ENCODE measurements around the gene ZNF134.

ZNF134 gene

GRCh38 chr19:57599377-57599760, 14.7 kb upstream of the ZNF134 start:
- DNase-seq (ENCODE audit: insufficient read length), result no peak
- TF ChIP-seq POLR2AphosphoS5 (IDR thresholded peaks at IDR 0.05; ENCODE audit: low read depth, low read length) (no peak), TAF1 (IDR thresholded peaks at IDR 0.05; ENCODE audit: borderline replicate concordance, low read depth, low read length) (no peak), POLR2A (IDR thresholded peaks at IDR 0.05; ENCODE audit: low read depth, low read length) (no peak)
- FAIRE-seq, result no peak

- TF ChIP-seq TAF1 (IDR thresholded peaks at IDR 0.05; ENCODE audit: borderline replicate concordance, low read depth, low read length), result no peak
- TF ChIP-seq POLR2A (IDR thresholded peaks at IDR 0.05; ENCODE audit: low read depth, low read length), result peak; percentile 58; the same call in 1 of the 2 replicates
- peak; percentile 67; the same call in 1 of the 2 replicates for TF ChIP-seq POLR2AphosphoS5 (IDR thresholded peaks at IDR 0.05; ENCODE audit: low read depth, low read length)
- FAIRE-seq (peak; percentile 98), DNase-seq (ENCODE audit: insufficient read length) (peak; percentile 85)
These were observed 14.2 kb upstream of the ZNF134 start, which contains the start of gene ZNF530 for GRCh38 chr19:57599761-57600383. Gene ZNF530 (plus strand): TSS chr19:57599885. CDS start chr19:57604346, 4,461 bp downstream.

GRCh38 chr19:57606931-57607330, 7.1 kb upstream of the ZNF134 start:
- FAIRE-seq (no peak), DNase-seq (ENCODE audit: insufficient read length) (no peak)
- TF ChIP-seq POLR2A (IDR thresholded peaks at IDR 0.05; ENCODE audit: low read depth, low read length), result no peak
- no peak for TF ChIP-seq TAF1 (IDR thresholded peaks at IDR 0.05; ENCODE audit: borderline replicate concordance, low read depth, low read length)
- no peak for TF ChIP-seq POLR2AphosphoS5 (IDR thresholded peaks at IDR 0.05; ENCODE audit: low read depth, low read length)

GRCh38 chr19:57611113-57611512, 2.9 kb upstream of the ZNF134 start:
- DNase-seq (ENCODE audit: insufficient read length), result no peak
- FAIRE-seq, result no peak
- TF ChIP-seq TAF1 (IDR thresholded peaks at IDR 0.05; ENCODE audit: borderline replicate concordance, low read depth, low read length) (no peak), POLR2A (IDR thresholded peaks at IDR 0.05; ENCODE audit: low read depth, low read length) (no peak), POLR2AphosphoS5 (IDR thresholded peaks at IDR 0.05; ENCODE audit: low read depth, low read length) (no peak)

GRCh38 chr19:57615346-57615745, 1.3 kb downstream of the ZNF134 start:
- DNase-seq (ENCODE audit: insufficient read length) (no peak), FAIRE-seq (no peak)
- TF ChIP-seq TAF1 (IDR thresholded peaks at IDR 0.05; ENCODE audit: borderline replicate concordance, low read depth, low read length) (no peak), POLR2AphosphoS5 (IDR thresholded peaks at IDR 0.05; ENCODE audit: low read depth, low read length) (no peak), POLR2A (IDR thresholded peaks at IDR 0.05; ENCODE audit: low read depth, low read length) (no peak)

- FAIRE-seq (no peak), DNase-seq (ENCODE audit: insufficient read length) (no peak)
- TF ChIP-seq POLR2A (IDR thresholded peaks at IDR 0.05; ENCODE audit: low read depth, low read length), result no peak
- no peak; the same call in 1 of the 2 replicates for TF ChIP-seq POLR2AphosphoS5 (IDR thresholded peaks at IDR 0.05; ENCODE audit: low read depth, low read length)
- no peak for TF ChIP-seq TAF1 (IDR thresholded peaks at IDR 0.05; ENCODE audit: borderline replicate concordance, low read depth, low read length)
These were observed 6.8 kb downstream of the ZNF134 start for GRCh38 chr19:57620673-57621348.

GRCh38 chr19:57623091-57623490, 9.0 kb downstream of the ZNF134 start:
- no peak for TF ChIP-seq POLR2AphosphoS5 (IDR thresholded peaks at IDR 0.05; ENCODE audit: low read depth, low read length)
- no peak for TF ChIP-seq TAF1 (IDR thresholded peaks at IDR 0.05; ENCODE audit: borderline replicate concordance, low read depth, low read length)
- TF ChIP-seq POLR2A (IDR thresholded peaks at IDR 0.05; ENCODE audit: low read depth, low read length), result no peak
- DNase-seq (ENCODE audit: insufficient read length) (no peak), FAIRE-seq (no peak)

GRCh38 chr19:57632987-57633831, 19.2 kb downstream of the ZNF134 start, which contains the start of gene ZNF211:
Gene ZNF211 (plus strand): TSS chr19:57633168. CDS start chr19:57633347, 179 bp downstream.
- TF ChIP-seq TAF1 (IDR thresholded peaks at IDR 0.05; ENCODE audit: borderline replicate concordance, low read depth, low read length) (no peak), POLR2AphosphoS5 (IDR thresholded peaks at IDR 0.05; ENCODE audit: low read depth, low read length) (peak; percentile 59; the same call in 1 of the 2 replicates), POLR2A (IDR thresholded peaks at IDR 0.05; ENCODE audit: low read depth, low read length) (peak; percentile 79; the same call in 1 of the 2 replicates)
- DNase-seq (ENCODE audit: insufficient read length) (peak; percentile 81), FAIRE-seq (peak; percentile 94)

GRCh38 chr19:57633832-57634131, 19.7 kb downstream of the ZNF134 start:
- DNase-seq (ENCODE audit: insufficient read length), result no peak
- FAIRE-seq, result no peak
- TF ChIP-seq TAF1 (IDR thresholded peaks at IDR 0.05; ENCODE audit: borderline replicate concordance, low read depth, low read length), result no peak

- FAIRE-seq, result peak; percentile 51
- DNase-seq (ENCODE audit: insufficient read length), result no peak
- TF ChIP-seq POLR2A (IDR thresholded peaks at IDR 0.05; ENCODE audit: low read depth, low read length) (no peak), TAF1 (IDR thresholded peaks at IDR 0.05; ENCODE audit: borderline replicate concordance, low read depth, low read length) (no peak), POLR2AphosphoS5 (IDR thresholded peaks at IDR 0.05; ENCODE audit: low read depth, low read length) (no peak)
These were observed 23.3 kb downstream of the ZNF134 start for GRCh38 chr19:57637379-57637778.

- DNase-seq (ENCODE audit: insufficient read length), result no peak
- FAIRE-seq, result no peak
- TF ChIP-seq POLR2A (IDR thresholded peaks at IDR 0.05; ENCODE audit: low read depth, low read length), result no peak
- TF ChIP-seq POLR2AphosphoS5 (IDR thresholded peaks at IDR 0.05; ENCODE audit: low read depth, low read length), result no peak
- TF ChIP-seq TAF1 (IDR thresholded peaks at IDR 0.05; ENCODE audit: borderline replicate concordance, low read depth, low read length), result no peak
These were observed 27.7 kb downstream of the ZNF134 start for GRCh38 chr19:57641715-57642234.
